T follicular helper cell (primary cell): ENCODE data around the gene MYH14.

ENCODE experiments used
- DNase-seq: peaks from one replicate; pipeline ENCODE4 v3.0.0-alpha.2; 2020; ENCODE audit warnings: low read depth

The MYH14 gene

GRCh38 chr19:50258918-50259372 is 55.5 kb downstream of the MYH14 start:
- no peak for DNase-seq

GRCh38 chr19:50261446-50261970 is 58.1 kb downstream of the MYH14 start:
- no peak for DNase-seq

GRCh38 chr19:50263176-50263575 is 59.8 kb downstream of the MYH14 start:
- no peak for DNase-seq

GRCh38 chr19:50264483-50265186 is 61.2 kb downstream of the MYH14 start:
- DNase-seq = no peak

GRCh38 chr19:50266041-50266440 is 62.6 kb downstream of the MYH14 start:
- DNase-seq = no peak

GRCh38 chr19:50266896-50267295 is 63.5 kb downstream of the MYH14 start:
- DNase-seq = no peak

GRCh38 chr19:50268041-50268440 is 64.6 kb downstream of the MYH14 start:
- no peak for DNase-seq

GRCh38 chr19:50268501-50268900 is 65.1 kb downstream of the MYH14 start:
- DNase-seq = no peak

- DNase-seq = no peak
Observed at GRCh38 chr19:50269653-50270052, 66.2 kb downstream of the MYH14 start.

GRCh38 chr19:50272263-50272897 is 69.0 kb downstream of the MYH14 start:
- DNase-seq = no peak

GRCh38 chr19:50273821-50274220 is 70.4 kb downstream of the MYH14 start:
- DNase-seq = no peak

- no peak for DNase-seq
Observed at GRCh38 chr19:50275577-50276368, 72.4 kb downstream of the MYH14 start.

- no peak for DNase-seq
Observed at GRCh38 chr19:50276370-50277063, 73.1 kb downstream of the MYH14 start.

GRCh38 chr19:50277966-50278580 is 74.7 kb downstream of the MYH14 start:
- DNase-seq = no peak

GRCh38 chr19:50280074-50280473 is 76.7 kb downstream of the MYH14 start:
- no peak for DNase-seq

GRCh38 chr19:50280983-50281382 is 77.6 kb downstream of the MYH14 start:
- no peak for DNase-seq

- DNase-seq = no peak
Observed at GRCh38 chr19:50281491-50281890, 78.1 kb downstream of the MYH14 start.

- no peak for DNase-seq
Observed at GRCh38 chr19:50285833-50286232, 82.4 kb downstream of the MYH14 start.

- no peak for DNase-seq
Observed at GRCh38 chr19:50286443-50286842, 83.0 kb downstream of the MYH14 start.

- no peak for DNase-seq
Observed at GRCh38 chr19:50287331-50287730, 83.9 kb downstream of the MYH14 start.

- DNase-seq = no peak
Observed at GRCh38 chr19:50288954-50289353, 85.5 kb downstream of the MYH14 start.

GRCh38 chr19:50290011-50290410 is 86.6 kb downstream of the MYH14 start:
- no peak for DNase-seq
